ENCODE results near the gene RSU1. TPM values are rescaled to one million over a fixed set of nuclear protein-coding genes. Genes with fewer than 3 reads are reported as not detected.

The RSU1 gene
- total RNA-seq, 2 donors from 2014 or later: 21.4 to 28.3 TPM

- peak overlapping the region in 1 of 4 donors; percentile 24 for H3K27ac ChIP-seq
- no peaks in the 10 kb centered on the region for H3K9me3 ChIP-seq
- peak in 1 of 4 donors; percentile 15 for DNase-seq
- H3K4me3 ChIP-seq: no peak overlapping the region
- intact Hi-C loops (cut with DNase I): no loop called here
- H3K36me3 ChIP-seq (replicated peaks in 1 of 2; ENCODE audit: insufficient read depth in 1 of 2, low read depth in 2 of 2): no peaks in the 10 kb centered on the region
- 39 to 44% methylated on average over 7 of the region's 7 CpGs for WGBS, 2 donors
- TF ChIP-seq POLR2A (IDR thresholded peaks at IDR 0.05): no peak
- TF ChIP-seq, protein P1, sequence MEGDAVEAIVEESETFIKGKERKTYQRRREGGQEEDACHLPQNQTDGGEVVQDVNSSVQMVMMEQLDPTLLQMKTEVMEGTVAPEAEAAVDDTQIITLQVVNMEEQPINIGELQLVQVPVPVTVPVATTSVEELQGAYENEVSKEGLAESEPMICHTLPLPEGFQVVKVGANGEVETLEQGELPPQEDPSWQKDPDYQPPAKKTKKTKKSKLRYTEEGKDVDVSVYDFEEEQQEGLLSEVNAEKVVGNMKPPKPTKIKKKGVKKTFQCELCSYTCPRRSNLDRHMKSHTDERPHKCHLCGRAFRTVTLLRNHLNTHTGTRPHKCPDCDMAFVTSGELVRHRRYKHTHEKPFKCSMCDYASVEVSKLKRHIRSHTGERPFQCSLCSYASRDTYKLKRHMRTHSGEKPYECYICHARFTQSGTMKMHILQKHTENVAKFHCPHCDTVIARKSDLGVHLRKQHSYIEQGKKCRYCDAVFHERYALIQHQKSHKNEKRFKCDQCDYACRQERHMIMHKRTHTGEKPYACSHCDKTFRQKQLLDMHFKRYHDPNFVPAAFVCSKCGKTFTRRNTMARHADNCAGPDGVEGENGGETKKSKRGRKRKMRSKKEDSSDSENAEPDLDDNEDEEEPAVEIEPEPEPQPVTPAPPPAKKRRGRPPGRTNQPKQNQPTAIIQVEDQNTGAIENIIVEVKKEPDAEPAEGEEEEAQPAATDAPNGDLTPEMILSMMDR (IDR thresholded peaks at IDR 0.05): peak in 6 of 7 experiments; percentile 71 to 78 (median 73)
- H3K4me1 ChIP-seq: peaks cover 23% of the 10 kb centered on the region
- ATAC-seq: peak; percentile 60
- no peaks in the 10 kb centered on the region for H3K27me3 ChIP-seq
Measured at GRCh38 chr10:16777473-16778370, 39.5 kb downstream of the RSU1 start.

DNA sequence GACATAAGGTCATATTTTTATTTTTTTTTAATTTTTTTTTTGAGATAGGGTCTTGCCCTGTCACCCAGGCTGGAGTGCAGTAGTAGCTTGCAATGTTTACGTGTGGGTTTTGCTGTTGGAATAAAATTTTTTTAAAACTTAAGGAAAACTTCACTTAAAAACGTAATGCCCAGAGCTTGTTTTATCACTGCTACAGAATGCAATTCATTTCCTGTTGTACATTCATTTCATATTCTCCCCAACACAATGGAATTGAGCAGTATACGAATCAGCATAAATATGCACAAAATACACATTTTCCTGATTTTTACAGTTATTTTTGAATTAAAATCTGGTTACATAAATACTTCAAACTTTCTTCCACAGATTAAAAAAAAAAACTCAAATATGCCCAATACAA is 40.3 kb downstream of the RSU1 start:
- Histone ChIP-seq H3K27me3 (no peaks in the 10 kb centered on the region), H3K4me3 (no peak overlapping the region), H3K4me1 (peaks cover 23% of the 10 kb centered on the region), H3K36me3 (replicated peaks in 1 of 2; ENCODE audit: insufficient read depth in 1 of 2, low read depth in 2 of 2) (no peaks in the 10 kb centered on the region), H3K27ac (no peak overlapping the region), H3K9me3 (no peaks in the 10 kb centered on the region)
- 53 to 63% methylated on average over 3 of the region's 3 CpGs for WGBS, 2 donors
- intact Hi-C loops (cut with DNase I): no loop called here
- DNase-seq (no peak), ATAC-seq (no peak)
- no peak for TF ChIP-seq POLR2A (IDR thresholded peaks at IDR 0.05)
- TF ChIP-seq, protein P1 (IDR thresholded peaks at IDR 0.05): no peak

DNA sequence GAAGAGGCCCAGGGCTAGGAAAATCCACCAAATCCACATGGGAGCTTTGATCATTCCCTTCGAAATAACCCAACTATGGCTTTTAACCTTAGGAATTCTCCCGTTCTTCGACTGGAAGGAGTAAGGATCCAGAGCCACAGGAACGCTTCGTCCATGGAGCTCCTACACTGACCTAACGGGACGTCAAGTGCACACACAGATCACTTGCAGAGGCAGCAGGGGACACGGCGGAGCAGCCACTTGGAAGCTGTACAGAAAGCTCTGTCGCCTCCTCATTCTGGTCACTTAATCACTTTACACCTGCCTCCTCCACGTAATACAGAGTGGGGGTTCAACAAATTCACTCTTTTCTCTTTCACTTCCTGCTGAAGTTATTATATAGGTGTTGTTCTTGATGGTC is 43.9 kb downstream of the RSU1 start:
- DNase-seq (no peak), ATAC-seq (no peak)
- TF ChIP-seq, protein P1 (IDR thresholded peaks at IDR 0.05): no peak
- no peak for TF ChIP-seq POLR2A (IDR thresholded peaks at IDR 0.05)
- WGBS, 2 donors: 86 to 87% methylated on average over 11 of the region's 11 CpGs
- intact Hi-C loops (cut with DNase I): no loop called here
- H3K4me1 ChIP-seq: peaks cover 9% of the 10 kb centered on the region
- no peaks in the 10 kb centered on the region for H3K9me3 ChIP-seq
- no peaks in the 10 kb centered on the region for H3K27me3 ChIP-seq
- H3K27ac ChIP-seq: no peak overlapping the region
- no peak overlapping the region for H3K4me3 ChIP-seq
- H3K36me3 ChIP-seq (replicated peaks in 1 of 2; ENCODE audit: insufficient read depth in 1 of 2, low read depth in 2 of 2): no peaks in the 10 kb centered on the region

DNA sequence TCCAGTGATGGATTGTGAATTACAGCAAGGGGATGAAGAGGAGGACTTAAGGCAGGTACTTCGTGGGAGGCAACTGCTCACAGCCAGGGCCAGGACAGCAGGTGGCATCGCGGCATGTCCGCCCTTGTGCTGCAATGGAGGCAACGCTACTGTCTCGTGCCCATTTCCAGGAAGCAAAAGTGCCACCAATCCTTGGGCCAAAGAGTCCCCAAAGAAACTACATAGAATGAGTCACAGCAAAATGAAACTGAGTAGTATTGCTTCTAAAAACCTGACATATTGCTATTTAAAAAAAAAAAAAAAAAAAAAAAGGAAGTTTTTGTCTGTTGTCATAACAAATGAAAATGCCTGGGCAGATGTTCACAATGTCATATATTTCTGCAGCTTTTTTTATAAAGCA is 46.6 kb downstream of the RSU1 start:
- ATAC-seq: no peak
- no peak overlapping the region for H3K27ac ChIP-seq
- H3K4me1 ChIP-seq: no peaks in the 10 kb centered on the region
- no peaks in the 10 kb centered on the region for H3K27me3 ChIP-seq
- intact Hi-C loops (cut with DNase I): no loop called here
- H3K4me3 ChIP-seq: no peak overlapping the region
- no peak for DNase-seq
- no peak for TF ChIP-seq POLR2A (IDR thresholded peaks at IDR 0.05)
- TF ChIP-seq, protein P1 (IDR thresholded peaks at IDR 0.05): no peak
- WGBS, 2 donors: 90 to 92% methylated on average over 6 of the region's 6 CpGs
- no peaks in the 10 kb centered on the region for H3K36me3 ChIP-seq (replicated peaks in 1 of 2; ENCODE audit: insufficient read depth in 1 of 2, low read depth in 2 of 2)
- no peaks in the 10 kb centered on the region for H3K9me3 ChIP-seq
